K562 (cell line): ENCODE results near the gene MYADML2. TPM values are rescaled to one million over a fixed set of nuclear protein-coding genes. Genes with fewer than 3 reads are reported as not detected.
A peak's percentile ranks its signal among the peaks of the same experiment; 100 is the strongest.

Source experiments
- ARID4B ChIP-seq: sonication (generic); formaldehyde crosslinking; IDR thresholded peaks from 2 replicates; pipeline ENCODE4 v1.8.0; 2022; ENCODE audit warnings: mild to moderate bottlenecking, missing genetic modification reagents
- CCNT2 ChIP-seq: IDR thresholded peaks from 2 replicates; pipeline ENCODE4 v1.6.1; 2011; ENCODE audit warnings: borderline replicate concordance, low read depth, mild to moderate bottlenecking, moderate library complexity, mixed read lengths, low read length; ENCODE audit not compliant: insufficient read length; ENCODE audit errors: extremely low read depth
- EHMT2 ChIP-seq: fragments of 450-650 bp; IDR thresholded peaks from 2 replicates; pipeline ENCODE4 v1.6.1; 2018; ENCODE audit warnings: antibody characterized with exemption
- ELF1 ChIP-seq: fragments of 200-800 bp; sonication (Bioruptor generic); IDR thresholded peaks from 2 replicates; pipeline ENCODE4 v1.6.1; 2016; ENCODE audit warnings: missing genetic modification characterization, missing compliant biosample characterization
- HOXB6 ChIP-seq: fragments of 250-450 bp; sonication (Bioruptor Pico); IDR thresholded peaks from 2 replicates; pipeline ENCODE4 v1.5.1; 2022; ENCODE audit warnings: mild to moderate bottlenecking, borderline replicate concordance
- MEF2D ChIP-seq: conservative IDR thresholded peaks from 2 replicates; pipeline ENCODE4 v1.6.1; 2016; ENCODE audit warnings: low read depth, missing genetic modification characterization, missing compliant biosample characterization
- NRF1 ChIP-seq, 2 experiments: fragments of 450-650 bp; IDR thresholded peaks in 1 of 2; conservative IDR thresholded peaks in 1 of 2; 2 replicates each; pipeline ENCODE4 v1.6.1; 2014; ENCODE audit warnings: mild to moderate bottlenecking in 2 of 2
- RB1 ChIP-seq: fragments of 450-650 bp; IDR thresholded peaks from 2 replicates; pipeline ENCODE4 v1.6.1; 2017; ENCODE audit warnings: low read depth, mild to moderate bottlenecking
- TAF1 ChIP-seq: IDR thresholded peaks from 2 replicates; pipeline ENCODE4 v1.6.1; 2011; ENCODE audit warnings: mild to moderate bottlenecking, low read length, moderate library complexity; ENCODE audit not compliant: insufficient read depth, control insufficient read depth, severe bottlenecking; ENCODE audit errors: extremely low read depth
- TAL1 ChIP-seq: fragments of 450-650 bp; IDR thresholded peaks from 2 replicates; pipeline ENCODE4 v1.6.1; 2016; ENCODE audit warnings: mild to moderate bottlenecking
- XRCC3 ChIP-seq: fragments of 450-650 bp; IDR thresholded peaks from 2 replicates; pipeline ENCODE4 v1.6.1; 2017; ENCODE audit warnings: mild to moderate bottlenecking, moderate library complexity
- ZBTB33 ChIP-seq: sonication (generic); formaldehyde crosslinking; IDR thresholded peaks from 2 replicates; pipeline ENCODE4 v1.8.1; 2023; ENCODE audit warnings: mild to moderate bottlenecking, missing genetic modification reagents
- ZNF224 ChIP-seq: sonication (generic); formaldehyde crosslinking; IDR thresholded peaks from 2 replicates; pipeline ENCODE4 v1.8.0; 2022; ENCODE audit warnings: mild to moderate bottlenecking, missing genetic modification reagents
- ZNF583 ChIP-seq: fragments of 250-450 bp; sonication (Bioruptor Pico); IDR thresholded peaks from 2 replicates; pipeline ENCODE4 v1.4.0; 2020
- polyA plus RNA-seq, 8 experiments: library from polyadenylated mRNA; depleted of rRNA in 4 of 8; stranded (reverse) in 5 of 8; unstranded in 3 of 8; fragments of >200 nt; fragmentation: Nextera tagmentation in 2 of 8; fragmentation: Illumina TruSeq in 1 of 8; extraction: Ambion mirVana in 2 of 8; extraction: Trizol in 1 of 8; gene quantifications; 2 replicates each; pipeline versions ENCODE4 v1.2.1 to v1.2.3, GENCODE V29; 2011 to 2014; ENCODE audit warnings: inconsistent platforms in 1 of 8, missing spikeins in 1 of 8
- total RNA-seq, 7 experiments: library from RNA; depleted of rRNA in 6 of 7; stranded (reverse); fragments of >200 nt in 6 of 7; fragmentation: Illumina TruSeq in 2 of 7; extraction: Trizol in 2 of 7; gene quantifications; 2 replicates each; pipeline versions ENCODE4 v1.2.1 to v1.2.3, GENCODE V29; 2011 to 2021; ENCODE audit warnings: low replicate concordance in 1 of 7
- TF ChIP-seq, protein P1 (sequence below): sonication (generic); formaldehyde crosslinking; IDR thresholded peaks from 2 replicates; pipeline ENCODE4 v1.8.0; 2022; ENCODE audit warnings: missing genetic modification reagents, mild to moderate bottlenecking, borderline replicate concordance
- TF ChIP-seq, protein P2 (sequence below): sonication (generic); formaldehyde crosslinking; IDR thresholded peaks from 2 replicates; pipeline ENCODE4 v1.8.0; 2022; ENCODE audit warnings: mild to moderate bottlenecking, missing genetic modification reagents, borderline replicate concordance

MYADML2 gene
- total and polyA plus RNA-seq, 9 of the 15 experiments (the other 6 are each of a cell fraction or from before 2014, with no cell fraction given): not detected

- TF ChIP-seq NRF1 (conservative IDR thresholded peaks at IDR 0.05 in 1 of 2, IDR thresholded peaks at IDR 0.05 in 1 of 2) (peak; percentile 68 to 70), ELF1 (tag) (peak; percentile 51), ARID4B (CRISPR knock-in tag) (peak; percentile 77), RB1 (peak; percentile 98), ZBTB33 (peak; percentile 9; the same call in 1 of the 2 replicates), MEF2D (tag) (no peak), XRCC3 (no peak), ZNF224 (CRISPR knock-in tag) (0 out of 2 replicates have a peak, but pooled peaks have one; percentile 60), TAL1 (no peak), CCNT2 (peak; percentile 61), TAF1 (peak; percentile 33), ZNF583 (CRISPR knock-in tag) (0 out of 2 replicates have a peak, but pooled peaks have one; percentile 9), HOXB6 (CRISPR knock-in tag) (no peak), EHMT2 (no peak)
- TF ChIP-seq, protein P1, sequence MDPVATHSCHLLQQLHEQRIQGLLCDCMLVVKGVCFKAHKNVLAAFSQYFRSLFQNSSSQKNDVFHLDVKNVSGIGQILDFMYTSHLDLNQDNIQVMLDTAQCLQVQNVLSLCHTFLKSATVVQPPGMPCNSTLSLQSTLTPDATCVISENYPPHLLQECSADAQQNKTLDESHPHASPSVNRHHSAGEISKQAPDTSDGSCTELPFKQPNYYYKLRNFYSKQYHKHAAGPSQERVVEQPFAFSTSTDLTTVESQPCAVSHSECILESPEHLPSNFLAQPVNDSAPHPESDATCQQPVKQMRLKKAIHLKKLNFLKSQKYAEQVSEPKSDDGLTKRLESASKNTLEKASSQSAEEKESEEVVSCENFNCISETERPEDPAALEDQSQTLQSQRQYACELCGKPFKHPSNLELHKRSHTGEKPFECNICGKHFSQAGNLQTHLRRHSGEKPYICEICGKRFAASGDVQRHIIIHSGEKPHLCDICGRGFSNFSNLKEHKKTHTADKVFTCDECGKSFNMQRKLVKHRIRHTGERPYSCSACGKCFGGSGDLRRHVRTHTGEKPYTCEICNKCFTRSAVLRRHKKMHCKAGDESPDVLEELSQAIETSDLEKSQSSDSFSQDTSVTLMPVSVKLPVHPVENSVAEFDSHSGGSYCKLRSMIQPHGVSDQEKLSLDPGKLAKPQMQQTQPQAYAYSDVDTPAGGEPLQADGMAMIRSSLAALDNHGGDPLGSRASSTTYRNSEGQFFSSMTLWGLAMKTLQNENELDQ (CRISPR knock-in tag): peak; percentile 44; the same call in 1 of the 2 replicates
- TF ChIP-seq, protein P2, sequence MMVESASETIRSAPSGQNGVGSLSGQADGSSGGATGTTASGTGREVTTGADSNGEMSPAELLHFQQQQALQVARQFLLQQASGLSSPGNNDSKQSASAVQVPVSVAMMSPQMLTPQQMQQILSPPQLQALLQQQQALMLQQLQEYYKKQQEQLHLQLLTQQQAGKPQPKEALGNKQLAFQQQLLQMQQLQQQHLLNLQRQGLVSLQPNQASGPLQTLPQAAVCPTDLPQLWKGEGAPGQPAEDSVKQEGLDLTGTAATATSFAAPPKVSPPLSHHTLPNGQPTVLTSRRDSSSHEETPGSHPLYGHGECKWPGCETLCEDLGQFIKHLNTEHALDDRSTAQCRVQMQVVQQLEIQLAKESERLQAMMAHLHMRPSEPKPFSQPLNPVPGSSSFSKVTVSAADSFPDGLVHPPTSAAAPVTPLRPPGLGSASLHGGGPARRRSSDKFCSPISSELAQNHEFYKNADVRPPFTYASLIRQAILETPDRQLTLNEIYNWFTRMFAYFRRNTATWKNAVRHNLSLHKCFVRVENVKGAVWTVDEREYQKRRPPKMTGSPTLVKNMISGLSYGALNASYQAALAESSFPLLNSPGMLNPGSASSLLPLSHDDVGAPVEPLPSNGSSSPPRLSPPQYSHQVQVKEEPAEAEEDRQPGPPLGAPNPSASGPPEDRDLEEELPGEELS: no peak
Observed at GRCh38 chr17:81959362-81960129, 12.5 kb upstream of the MYADML2 start (continued).
